ENCODE data around the gene CAV3.

Gene CAV3

DNA sequence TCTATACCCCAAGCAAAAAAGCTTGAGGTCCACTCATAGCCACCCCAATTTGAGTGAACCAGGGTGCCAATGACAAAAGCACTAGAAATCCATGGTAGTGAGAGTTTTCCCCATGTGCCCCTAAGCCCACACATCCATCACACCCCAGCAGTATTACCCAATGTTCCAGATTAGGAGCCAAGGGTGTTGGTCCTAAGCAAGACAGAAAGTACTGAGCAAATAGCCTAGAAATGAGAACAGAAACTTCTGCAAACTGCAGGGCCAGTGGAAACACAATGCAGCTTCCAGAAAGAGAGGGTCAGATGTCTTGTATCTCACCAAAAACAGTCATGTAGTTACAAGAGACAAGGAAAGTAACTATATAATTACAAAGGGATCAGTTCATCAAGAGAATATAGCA lies 46.7 kb downstream of the CAV3 start:
- no peak overlapping the region for H3K56ac ChIP-seq (ENCODE audit: low read length)
- H3K9ac ChIP-seq (ENCODE audit: low read length), result no peak overlapping the region
- H3K27me3 ChIP-seq (ENCODE audit: insufficient read depth, low read length, poor library complexity), result no peaks in the 10 kb centered on the region
- no peaks in the 10 kb centered on the region for H3K79me1 ChIP-seq (ENCODE audit: low read length)
- no peaks in the 10 kb centered on the region for H3K79me2 ChIP-seq (ENCODE audit: control insufficient read depth, insufficient read depth, low read length)
- H4K8ac ChIP-seq (ENCODE audit: low read depth, low read length), result no peak overlapping the region
- no peak overlapping the region for H3K23ac ChIP-seq (ENCODE audit: low read length)
- no peak overlapping the region for H2BK120ac ChIP-seq (ENCODE audit: low read depth, low read length)
- no peak overlapping the region for H4K5ac ChIP-seq (ENCODE audit: low read length)
- no peak overlapping the region for H3K4ac ChIP-seq (ENCODE audit: low read depth, low read length)
- no peaks in the 10 kb centered on the region for H3K4me1 ChIP-seq (ENCODE audit: control insufficient read depth, low read depth, low read length)
- no peak overlapping the region for H2BK5ac ChIP-seq (ENCODE audit: low read length)
- H3K36me3 ChIP-seq (ENCODE audit: control insufficient read depth, insufficient read depth, low read length), result no peaks in the 10 kb centered on the region
- H3K4me3 ChIP-seq (ENCODE audit: low read length), result no peak overlapping the region
- H2BK15ac ChIP-seq (replicated peaks; ENCODE audit: low read depth), result no peak overlapping the region
- H3K27ac ChIP-seq (ENCODE audit: low read depth, low read length), result no peak overlapping the region
- no peak for DNase-seq
- no peak overlapping the region for H2AK5ac ChIP-seq (ENCODE audit: low read length)
- H3K4me2 ChIP-seq (ENCODE audit: low read length), result no peak overlapping the region
- H3K18ac ChIP-seq (ENCODE audit: low read length), result no peak overlapping the region

DNA sequence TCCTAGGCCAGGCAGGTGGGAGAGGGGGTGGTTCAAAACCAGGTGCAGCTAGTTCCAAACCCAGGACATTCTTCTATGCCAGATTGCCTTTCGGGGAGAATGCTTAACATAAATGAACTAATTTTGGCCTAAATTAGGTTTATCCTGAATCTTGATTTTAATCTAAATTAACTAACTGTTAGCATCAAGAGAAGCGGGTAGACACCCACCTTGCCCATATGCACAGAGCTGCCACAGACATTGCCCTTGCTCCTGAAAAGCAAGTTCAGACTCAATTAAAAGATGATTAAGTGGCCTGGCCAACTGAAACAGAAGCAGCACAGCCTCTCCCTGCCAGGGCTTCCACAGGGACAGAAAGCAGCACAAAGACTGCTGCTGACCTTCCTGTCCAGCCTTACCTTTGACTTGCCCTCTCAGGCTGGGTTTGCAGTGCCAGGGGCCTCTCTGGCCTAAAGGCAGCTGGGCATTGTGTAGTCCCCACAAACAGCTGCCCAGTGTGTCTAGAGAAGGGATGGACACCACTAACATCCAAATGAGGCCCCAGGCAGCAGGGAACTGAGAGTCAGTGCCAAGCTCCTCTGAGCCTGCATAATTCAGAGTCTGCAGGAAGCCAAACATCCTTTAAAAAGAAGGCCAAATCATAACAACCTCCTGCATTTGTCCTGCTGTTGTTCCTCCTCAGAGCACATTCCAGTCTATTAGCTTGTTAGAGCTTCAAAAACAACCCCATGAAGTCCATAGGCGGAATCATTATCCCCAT lies 51.3 kb downstream of the CAV3 start:
- no peak overlapping the region for H3K4ac ChIP-seq (ENCODE audit: low read depth, low read length)
- H2BK15ac ChIP-seq (replicated peaks; ENCODE audit: low read depth), result no peak overlapping the region
- H3K4me3 ChIP-seq (ENCODE audit: low read length), result no peak overlapping the region
- no peaks in the 10 kb centered on the region for H3K79me1 ChIP-seq (ENCODE audit: low read length)
- no peak overlapping the region for H4K5ac ChIP-seq (ENCODE audit: low read length)
- no peak for DNase-seq
- H3K4me2 ChIP-seq (ENCODE audit: low read length), result no peak overlapping the region
- H3K4me1 ChIP-seq (ENCODE audit: control insufficient read depth, low read depth, low read length), result no peaks in the 10 kb centered on the region
- no peak overlapping the region for H3K23ac ChIP-seq (ENCODE audit: low read length)
- H3K36me3 ChIP-seq (ENCODE audit: control insufficient read depth, insufficient read depth, low read length), result no peaks in the 10 kb centered on the region
- H4K8ac ChIP-seq (ENCODE audit: low read depth, low read length), result no peak overlapping the region
- H3K18ac ChIP-seq (ENCODE audit: low read length), result no peak overlapping the region
- H3K79me2 ChIP-seq (ENCODE audit: control insufficient read depth, insufficient read depth, low read length), result no peaks in the 10 kb centered on the region
- no peaks in the 10 kb centered on the region for H3K27me3 ChIP-seq (ENCODE audit: insufficient read depth, low read length, poor library complexity)
- WGBS (ENCODE audit: extremely low coverage, insufficient coverage, low lambda C conversion rate), result no CpG with 5 or more reads among the region's 3 CpGs
- no peak overlapping the region for H3K27ac ChIP-seq (ENCODE audit: low read depth, low read length)
- H2AK5ac ChIP-seq (ENCODE audit: low read length), result no peak overlapping the region
- no peak overlapping the region for H2BK120ac ChIP-seq (ENCODE audit: low read depth, low read length)
- no peak overlapping the region for H2BK5ac ChIP-seq (ENCODE audit: low read length)
- no peak overlapping the region for H3K9ac ChIP-seq (ENCODE audit: low read length)
- no peak overlapping the region for H3K56ac ChIP-seq (ENCODE audit: low read length)

DNA sequence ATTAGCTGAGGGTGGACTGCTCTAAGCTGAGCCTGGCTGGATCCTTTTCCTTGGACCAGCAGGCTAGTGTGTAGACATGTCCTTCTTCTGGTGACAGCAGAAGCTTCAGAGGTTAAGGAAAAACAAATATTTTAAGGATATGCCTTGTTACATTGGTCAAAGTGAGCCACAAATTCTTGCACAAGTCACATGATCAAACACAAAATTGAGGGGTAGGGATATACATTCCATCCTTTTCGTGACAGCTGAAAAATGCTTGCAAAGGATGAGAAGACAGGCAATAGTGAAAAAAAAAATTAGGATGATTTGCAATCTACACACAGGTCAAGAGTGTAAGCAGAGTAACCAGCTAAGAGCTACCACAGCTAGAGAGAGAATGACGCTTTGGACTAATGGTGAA lies 56.9 kb downstream of the CAV3 start:
- Histone ChIP-seq H3K4me1 (ENCODE audit: control insufficient read depth, low read depth, low read length) (no peaks in the 10 kb centered on the region), H2BK120ac (ENCODE audit: low read depth, low read length) (no peak overlapping the region), H2BK15ac (replicated peaks; ENCODE audit: low read depth) (no peak overlapping the region), H3K56ac (ENCODE audit: low read length) (no peak overlapping the region), H2AK5ac (ENCODE audit: low read length) (no peak overlapping the region), H3K4ac (ENCODE audit: low read depth, low read length) (no peak overlapping the region), H3K4me3 (ENCODE audit: low read length) (no peak overlapping the region), H3K4me2 (ENCODE audit: low read length) (no peak overlapping the region), H3K27me3 (ENCODE audit: insufficient read depth, low read length, poor library complexity) (no peaks in the 10 kb centered on the region), H3K79me2 (ENCODE audit: control insufficient read depth, insufficient read depth, low read length) (no peaks in the 10 kb centered on the region), H4K5ac (ENCODE audit: low read length) (no peak overlapping the region), H3K18ac (ENCODE audit: low read length) (no peak overlapping the region), H3K9ac (ENCODE audit: low read length) (no peak overlapping the region), H3K36me3 (ENCODE audit: control insufficient read depth, insufficient read depth, low read length) (no peaks in the 10 kb centered on the region), H3K27ac (ENCODE audit: low read depth, low read length) (no peak overlapping the region), H3K79me1 (ENCODE audit: low read length) (no peaks in the 10 kb centered on the region), H3K23ac (ENCODE audit: low read length) (no peak overlapping the region), H4K8ac (ENCODE audit: low read depth, low read length) (no peak overlapping the region), H2BK5ac (ENCODE audit: low read length) (no peak overlapping the region)
- no peak for DNase-seq
- no CpG with 5 or more reads among the region's 2 CpGs for WGBS (ENCODE audit: extremely low coverage, insufficient coverage, low lambda C conversion rate)

DNA sequence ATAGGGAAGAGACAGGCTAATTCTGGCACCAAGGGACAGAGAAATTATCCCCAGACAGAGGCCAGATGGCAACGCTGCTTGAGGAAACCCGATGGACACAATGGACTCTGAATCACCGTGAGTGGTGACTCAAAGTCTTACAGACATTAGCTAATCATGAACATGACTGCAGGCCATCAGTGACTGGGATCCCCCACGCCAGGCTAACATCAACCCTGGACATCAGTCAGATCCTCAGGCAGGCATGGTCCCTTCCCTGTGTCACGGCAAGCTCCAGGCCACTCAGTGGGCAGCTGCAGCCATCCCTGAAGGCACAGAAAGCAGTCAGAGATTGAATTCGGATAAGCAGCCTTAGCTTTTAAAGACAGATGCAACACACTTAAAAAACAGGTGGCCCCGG lies 59.6 kb downstream of the CAV3 start:
- no peaks in the 10 kb centered on the region for H3K4me1 ChIP-seq (ENCODE audit: control insufficient read depth, low read depth, low read length)
- H2BK5ac ChIP-seq (ENCODE audit: low read length), result no peak overlapping the region
- no peak overlapping the region for H2AK5ac ChIP-seq (ENCODE audit: low read length)
- no peak overlapping the region for H3K18ac ChIP-seq (ENCODE audit: low read length)
- H2BK120ac ChIP-seq (ENCODE audit: low read depth, low read length), result no peak overlapping the region
- H3K4ac ChIP-seq (ENCODE audit: low read depth, low read length), result no peak overlapping the region
- no peak overlapping the region for H4K8ac ChIP-seq (ENCODE audit: low read depth, low read length)
- no peak overlapping the region for H3K4me2 ChIP-seq (ENCODE audit: low read length)
- no peak overlapping the region for H3K23ac ChIP-seq (ENCODE audit: low read length)
- H3K56ac ChIP-seq (ENCODE audit: low read length), result no peak overlapping the region
- H4K5ac ChIP-seq (ENCODE audit: low read length), result no peak overlapping the region
- no peaks in the 10 kb centered on the region for H3K36me3 ChIP-seq (ENCODE audit: control insufficient read depth, insufficient read depth, low read length)
- no CpG with 5 or more reads among the region's 7 CpGs for WGBS (ENCODE audit: extremely low coverage, insufficient coverage, low lambda C conversion rate)
- no peak overlapping the region for H3K4me3 ChIP-seq (ENCODE audit: low read length)
- H3K79me2 ChIP-seq (ENCODE audit: control insufficient read depth, insufficient read depth, low read length), result no peaks in the 10 kb centered on the region
- H3K27ac ChIP-seq (ENCODE audit: low read depth, low read length), result no peak overlapping the region
- DNase-seq, result no peak
- H3K79me1 ChIP-seq (ENCODE audit: low read length), result no peaks in the 10 kb centered on the region
- H3K27me3 ChIP-seq (ENCODE audit: insufficient read depth, low read length, poor library complexity), result no peaks in the 10 kb centered on the region
- no peak overlapping the region for H3K9ac ChIP-seq (ENCODE audit: low read length)
- no peak overlapping the region for H2BK15ac ChIP-seq (replicated peaks; ENCODE audit: low read depth)

DNA sequence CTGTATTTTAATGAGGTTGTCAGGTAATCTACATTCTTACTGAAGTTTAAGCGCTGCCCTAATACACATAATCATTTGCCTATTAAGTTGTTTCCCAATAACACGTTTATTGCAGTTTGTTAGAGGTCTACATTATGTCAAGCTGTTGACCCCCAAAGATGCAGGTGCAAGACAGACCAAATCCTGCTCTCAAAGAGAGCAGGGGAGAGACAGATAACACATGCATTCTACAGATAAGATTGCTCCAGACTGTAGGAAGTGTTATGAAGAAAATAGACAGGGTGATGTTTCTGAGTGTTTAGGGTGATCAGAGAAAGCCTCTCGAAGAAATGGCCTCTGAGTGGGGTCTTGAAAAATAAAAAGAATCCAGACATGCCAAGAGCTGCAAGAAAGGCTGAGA lies 60.6 kb downstream of the CAV3 start:
- Histone ChIP-seq H4K8ac (ENCODE audit: low read depth, low read length) (no peak overlapping the region), H2BK5ac (ENCODE audit: low read length) (peak overlapping the region; percentile 20), H2BK15ac (replicated peaks; ENCODE audit: low read depth) (no peak overlapping the region), H3K27me3 (ENCODE audit: insufficient read depth, low read length, poor library complexity) (no peaks in the 10 kb centered on the region), H3K79me2 (ENCODE audit: control insufficient read depth, insufficient read depth, low read length) (no peaks in the 10 kb centered on the region), H3K56ac (ENCODE audit: low read length) (no peak overlapping the region), H3K79me1 (ENCODE audit: low read length) (no peaks in the 10 kb centered on the region), H3K36me3 (ENCODE audit: control insufficient read depth, insufficient read depth, low read length) (no peaks in the 10 kb centered on the region), H3K18ac (ENCODE audit: low read length) (no peak overlapping the region), H3K4me3 (ENCODE audit: low read length) (no peak overlapping the region), H3K27ac (ENCODE audit: low read depth, low read length) (peak overlapping the region; percentile 66), H3K9ac (ENCODE audit: low read length) (no peak overlapping the region), H2AK5ac (ENCODE audit: low read length) (no peak overlapping the region), H3K23ac (ENCODE audit: low read length) (no peak overlapping the region), H3K4ac (ENCODE audit: low read depth, low read length) (no peak overlapping the region), H3K4me1 (ENCODE audit: control insufficient read depth, low read depth, low read length) (no peaks in the 10 kb centered on the region), H2BK120ac (ENCODE audit: low read depth, low read length) (no peak overlapping the region), H3K4me2 (ENCODE audit: low read length) (no peak overlapping the region), H4K5ac (ENCODE audit: low read length) (no peak overlapping the region)
- peak; percentile 31 for DNase-seq
- no CpG with 5 or more reads among the region's 3 CpGs for WGBS (ENCODE audit: extremely low coverage, insufficient coverage, low lambda C conversion rate)

All from mesendoderm (in vitro differentiated cells).